GM19351 (cell line): ENCODE results near the gene FCER2.

Source experiments
- ATAC-seq: cut with Tn5 transposase; IDR thresholded peaks from one replicate; pipeline ENCODE4 v1.9.1; 2021; ENCODE audit warnings: mild to moderate bottlenecking, moderate library complexity; ENCODE audit not compliant: unreplicated experiment

Gene FCER2

DNA sequence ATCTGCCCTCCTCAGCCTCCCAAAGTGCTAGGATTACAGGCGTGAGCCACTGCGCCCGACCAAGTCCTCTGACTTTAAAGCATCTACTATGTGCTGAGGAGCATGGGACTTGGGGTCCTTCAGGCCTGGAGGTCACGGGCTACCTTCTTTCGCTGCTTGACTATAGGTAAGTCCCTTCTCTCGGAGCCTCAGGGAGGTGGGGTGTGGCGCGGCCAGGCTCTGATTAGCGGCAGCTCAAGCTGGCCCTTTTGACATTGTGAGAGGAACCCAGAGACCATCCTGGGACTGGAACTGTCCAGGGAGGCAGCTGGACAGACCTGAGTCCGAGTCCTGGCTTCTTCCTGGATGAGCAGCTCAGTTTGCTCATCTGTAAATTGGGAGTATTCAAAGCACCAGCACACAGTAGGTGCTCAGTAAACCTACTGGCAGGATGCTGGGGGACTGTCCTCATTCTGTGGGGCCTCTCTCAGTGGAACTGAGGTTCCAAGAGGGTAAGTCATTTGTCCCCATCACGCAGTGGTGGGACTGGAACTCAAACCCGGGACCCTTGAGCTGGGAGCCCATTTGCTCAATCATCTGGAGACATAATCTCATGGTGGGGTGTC lies 780 bp downstream of the FCER2 start:
- ATAC-seq = no peak

GRCh38 chr19:7699417-7700401 lies 2.2 kb downstream of the FCER2 start:
- ATAC-seq = no peak

DNA sequence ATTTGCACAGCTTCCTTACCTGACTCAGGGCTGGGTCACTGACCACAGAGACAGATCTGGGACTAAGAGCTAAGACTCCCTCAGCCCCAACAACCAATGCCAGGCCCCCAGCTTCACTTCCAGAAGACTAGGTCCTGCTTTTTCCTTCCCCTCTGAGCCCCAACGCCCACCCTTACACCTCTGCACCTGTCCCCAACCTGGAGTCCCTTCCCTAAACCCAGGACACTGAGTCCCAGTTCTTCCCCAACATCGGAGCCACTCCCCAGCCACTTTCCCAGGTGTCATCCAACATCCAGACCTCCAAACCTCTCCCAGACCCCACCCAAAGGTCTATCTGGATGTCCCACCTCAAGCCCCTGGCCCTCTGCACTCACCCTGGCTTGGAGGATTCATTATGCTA lies 2.9 kb downstream of the FCER2 start:
- ATAC-seq = no peak

DNA sequence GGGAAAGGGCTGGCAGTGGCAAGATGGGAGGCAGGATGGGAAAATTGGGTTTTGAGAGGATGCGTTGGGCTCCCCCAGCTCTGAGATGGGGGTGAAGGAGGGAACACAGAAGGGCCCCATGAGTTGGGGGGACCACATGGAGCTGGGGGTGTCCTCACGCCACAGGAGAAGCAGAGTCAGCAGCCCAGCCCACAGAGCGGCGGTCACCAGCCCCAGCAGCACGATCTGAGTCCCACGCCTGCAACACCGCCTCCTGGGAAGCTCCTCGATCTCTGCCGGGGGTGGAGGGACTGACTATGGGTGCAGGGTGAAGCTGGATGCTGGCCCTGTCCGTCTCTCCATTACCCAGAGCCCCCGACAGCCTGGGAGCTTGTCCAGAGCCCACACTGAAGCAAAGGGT lies 3.3 kb downstream of the FCER2 start:
- no peak for ATAC-seq

- ATAC-seq = no peak
Observed at GRCh38 chr19:7697721-7698287, 4.1 kb downstream of the FCER2 start.

- ATAC-seq = no peak
Observed at GRCh38 chr19:7694499-7694898, 7.4 kb downstream of the FCER2 start.

GRCh38 chr19:7692417-7693088 lies 9.4 kb downstream of the FCER2 start:
- no peak for ATAC-seq

- no peak for ATAC-seq
Observed at GRCh38 chr19:7691497-7691896, 10.4 kb downstream of the FCER2 start.

DNA sequence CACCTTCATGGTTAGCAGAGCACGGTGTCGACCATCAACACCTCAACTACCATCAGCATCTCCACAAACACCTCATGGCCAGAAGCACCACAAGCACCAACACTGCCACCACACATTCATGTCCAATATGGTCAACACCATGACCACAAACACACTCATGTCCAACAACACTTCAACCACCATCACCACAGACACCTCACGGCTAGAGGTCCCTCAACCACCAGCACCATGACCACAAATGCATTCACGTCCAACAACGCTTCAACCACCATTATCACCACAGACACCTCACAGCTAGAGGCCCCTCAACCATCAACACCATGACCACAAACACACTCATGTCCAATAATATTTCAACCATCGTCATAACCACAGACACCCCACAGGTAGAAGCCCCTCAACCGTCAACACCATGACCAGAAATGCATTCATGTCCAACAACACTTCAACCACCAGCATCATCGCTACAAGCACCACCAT lies 11.1 kb downstream of the FCER2 start:
- no peak for ATAC-seq

DNA sequence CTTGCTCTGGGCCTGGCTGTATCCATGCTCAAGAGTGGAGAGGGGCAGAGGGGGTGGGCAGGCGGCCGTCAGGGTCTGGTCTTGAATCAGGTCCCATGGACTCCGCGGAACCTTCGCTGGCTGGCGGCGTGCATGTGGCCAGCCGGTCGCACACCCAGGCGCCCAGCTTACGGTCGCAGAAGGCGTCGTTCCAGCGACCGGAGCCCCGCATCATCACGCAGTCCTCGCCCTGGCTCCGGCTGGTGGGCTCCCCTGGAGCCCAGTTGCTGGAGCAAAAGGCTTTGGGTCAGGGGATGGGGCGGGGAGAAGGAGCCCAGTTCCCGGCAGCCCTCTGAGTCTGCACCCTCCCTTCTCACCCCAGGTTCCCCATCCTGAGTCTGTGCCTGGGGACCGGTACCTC lies 12.8 kb downstream of the FCER2 start:
- no peak for ATAC-seq

GRCh38 chr19:7687177-7687576 lies 14.8 kb downstream of the FCER2 start:
- no peak for ATAC-seq

DNA sequence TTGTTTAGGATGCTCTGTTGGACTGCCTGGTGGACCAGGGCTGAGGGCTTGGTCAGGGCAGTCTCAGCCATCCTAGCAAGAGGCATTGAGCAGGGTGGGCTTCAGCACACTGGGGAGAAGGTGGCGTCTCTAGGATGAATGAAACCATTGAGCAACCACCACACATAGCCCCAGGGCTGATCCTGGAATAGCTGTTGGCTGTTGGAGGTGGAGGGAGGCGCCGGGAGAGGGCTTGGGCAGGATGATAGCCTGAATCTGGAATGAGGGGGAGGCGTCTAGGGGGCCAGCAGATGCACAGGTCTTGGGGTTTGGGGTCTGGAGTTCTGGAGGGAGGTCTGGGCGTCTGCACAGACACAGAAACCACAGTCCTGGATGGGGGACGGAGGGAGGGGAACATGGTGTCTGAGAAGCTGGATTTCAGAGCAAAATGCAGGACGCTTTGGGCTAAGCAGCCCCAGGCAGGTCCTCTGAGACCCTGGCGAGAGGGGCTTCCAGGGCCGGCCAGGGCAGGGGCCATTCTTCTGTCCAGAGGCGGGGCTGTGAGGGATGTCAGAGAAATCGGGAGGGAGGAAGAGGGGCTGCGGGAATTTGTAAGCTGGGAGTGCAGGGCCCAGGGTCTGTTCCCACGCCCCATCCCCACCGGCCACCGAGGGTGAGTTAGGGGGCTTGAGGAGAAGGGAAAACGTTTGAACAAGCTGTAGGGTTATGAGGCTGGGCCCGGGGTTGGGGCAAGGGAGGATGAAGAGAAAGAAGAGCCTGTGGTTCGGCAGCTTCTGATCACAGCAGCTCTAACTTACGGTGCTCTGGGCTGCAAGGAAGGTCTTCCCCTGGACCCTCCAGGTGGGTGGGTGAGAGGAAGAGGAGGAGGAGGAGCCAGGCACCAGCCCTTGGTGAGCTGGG lies 16.1 kb downstream of the FCER2 start:
- no peak for ATAC-seq

DNA sequence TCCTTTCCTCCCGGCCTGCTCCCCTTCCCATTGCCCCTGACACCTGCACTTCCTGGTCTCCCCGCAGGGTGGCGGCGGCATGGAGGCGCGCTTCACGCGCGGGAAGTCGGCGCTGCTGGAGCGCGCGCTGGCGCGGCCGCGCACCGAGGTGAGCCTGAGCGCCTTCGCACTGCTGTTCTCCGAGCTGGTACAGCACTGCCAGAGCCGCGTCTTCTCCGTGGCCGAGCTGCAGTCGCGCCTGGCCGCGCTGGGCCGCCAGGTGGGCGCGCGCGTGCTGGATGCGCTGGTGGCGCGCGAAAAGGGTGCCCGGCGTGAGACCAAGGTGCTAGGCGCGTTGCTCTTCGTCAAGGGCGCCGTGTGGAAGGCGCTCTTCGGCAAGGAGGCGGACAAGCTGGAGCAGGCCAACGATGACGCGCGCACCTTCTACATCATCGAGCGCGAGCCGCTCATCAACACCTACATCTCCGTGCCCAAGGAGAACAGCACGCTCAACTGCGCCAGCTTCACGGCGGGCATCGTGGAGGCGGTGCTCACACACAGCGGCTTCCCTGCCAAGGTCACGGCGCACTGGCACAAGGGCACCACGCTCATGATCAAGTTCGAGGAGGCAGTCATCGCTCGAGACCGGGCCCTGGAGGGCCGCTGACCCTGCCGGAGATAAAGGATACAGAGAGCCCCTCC lies 19.6 kb downstream of the FCER2 start:
- ATAC-seq = no peak

- ATAC-seq = no peak
Observed at GRCh38 chr19:7681340-7682174, 20.4 kb downstream of the FCER2 start.

- peak; percentile 44 for ATAC-seq
Observed at GRCh38 chr19:7680606-7681339, 21.2 kb downstream of the FCER2 start, which contains the start of gene TRAPPC5. TRAPPC5 (plus strand) TSS chr19:7680833; CDS start chr19:7682254, 1,421 bp downstream.

GRCh38 chr19:7679771-7680605 lies 21.9 kb downstream of the FCER2 start:
- no peak for ATAC-seq
